ENCODE results near the gene VCL. TPM values are rescaled to one million over a fixed set of nuclear protein-coding genes. Genes with fewer than 3 reads are reported as not detected.

VCL gene
- total RNA-seq, 1 donor from 2014 or later = 131 TPM

- H3K27ac Mint-ChIP-seq = no peak overlapping the region
Observed at GRCh38 chr10:74034301-74034700, 36.4 kb downstream of the VCL start.

GRCh38 chr10:74035303-74035702, 37.4 kb downstream of the VCL start:
- Mint-ChIP-seq H3K4me3 (no peak overlapping the region), H3K27me3 (ENCODE audit: low read depth) (no peaks in the 10 kb centered on the region), H3K9me3 (no peaks in the 10 kb centered on the region), H3K36me3 (peaks cover 9% of the 10 kb centered on the region), H3K4me1 (peaks cover 39% of the 10 kb centered on the region), H3K27ac (peak overlapping the region; percentile 65)
- DNase-seq (ENCODE audit: low spot score in 2 of 2, unreplicated experiment in 2 of 2) = no peak
- peak; percentile 16 for TF ChIP-seq CTCF (IDR thresholded peaks at IDR 0.05; ENCODE audit: unreplicated experiment)

More at GRCh38 chr10:74034301-74034700, 36.4 kb downstream of the VCL start:
- H3K36me3 Mint-ChIP-seq = peaks cover 9% of the 10 kb centered on the region
- peaks cover 33% of the 10 kb centered on the region for H3K4me1 Mint-ChIP-seq
- H3K27me3 Mint-ChIP-seq (ENCODE audit: low read depth) = no peaks in the 10 kb centered on the region
- no peaks in the 10 kb centered on the region for H3K9me3 Mint-ChIP-seq
- no peak for TF ChIP-seq CTCF (IDR thresholded peaks at IDR 0.05; ENCODE audit: unreplicated experiment)
- no peak overlapping the region for H3K4me3 Mint-ChIP-seq
- no peak for DNase-seq (ENCODE audit: low spot score in 2 of 2, unreplicated experiment in 2 of 2)

- no peak for DNase-seq (ENCODE audit: low spot score in 2 of 2, unreplicated experiment in 2 of 2)
- Mint-ChIP-seq H3K9me3 (no peaks in the 10 kb centered on the region), H3K4me3 (no peak overlapping the region), H3K36me3 (peaks cover 9% of the 10 kb centered on the region), H3K27ac (no peak overlapping the region), H3K27me3 (ENCODE audit: low read depth) (no peaks in the 10 kb centered on the region), H3K4me1 (peaks cover 28% of the 10 kb centered on the region)
- TF ChIP-seq CTCF (IDR thresholded peaks at IDR 0.05; ENCODE audit: unreplicated experiment) = no peak
Observed at GRCh38 chr10:74036474-74036873, 38.6 kb downstream of the VCL start.

GRCh38 chr10:74039561-74040145, 41.7 kb downstream of the VCL start:
- no peaks in the 10 kb centered on the region for H3K27me3 Mint-ChIP-seq (ENCODE audit: low read depth)
- no peak for TF ChIP-seq CTCF (IDR thresholded peaks at IDR 0.05; ENCODE audit: unreplicated experiment)
- peaks cover 21% of the 10 kb centered on the region for H3K4me1 Mint-ChIP-seq
- H3K4me3 Mint-ChIP-seq = no peak overlapping the region
- H3K9me3 Mint-ChIP-seq = no peaks in the 10 kb centered on the region
- DNase-seq (ENCODE audit: low spot score in 2 of 2, unreplicated experiment in 2 of 2) = no peak
- peaks cover 16% of the 10 kb centered on the region for H3K36me3 Mint-ChIP-seq
- peak overlapping the region; percentile 57 for H3K27ac Mint-ChIP-seq

- Mint-ChIP-seq H3K36me3 (peaks cover 18% of the 10 kb centered on the region), H3K27ac (peak overlapping the region; percentile 54), H3K27me3 (ENCODE audit: low read depth) (no peaks in the 10 kb centered on the region), H3K4me3 (no peak overlapping the region), H3K4me1 (peaks cover 15% of the 10 kb centered on the region), H3K9me3 (no peaks in the 10 kb centered on the region)
- TF ChIP-seq CTCF (IDR thresholded peaks at IDR 0.05; ENCODE audit: unreplicated experiment) = no peak
- DNase-seq (ENCODE audit: low spot score in 2 of 2, unreplicated experiment in 2 of 2) = no peak
Observed at GRCh38 chr10:74040200-74041126, 42.5 kb downstream of the VCL start.
